ENCODE measurements around the gene ANP32A.

GRCh38 chr15:68818769-68819494 is 1.8 kb downstream of the ANP32A start:
- no peak for TF ChIP-seq EZH2 (IDR thresholded peaks at IDR 0.05; ENCODE audit: insufficient read depth, poor library complexity, severe bottlenecking)
- TF ChIP-seq EZH2phosphoT487 (IDR thresholded peaks at IDR 0.05; ENCODE audit: insufficient read depth, low read depth), result no peak
